Measurements from ENCODE around the gene SIRT7. TPM values are rescaled to one million over a fixed set of nuclear protein-coding genes. Genes with fewer than 3 reads are reported as not detected.

The SIRT7 gene
- total RNA-seq, 2 experiments from 2014 or later, result 49.1 to 69.3 TPM

- Histone ChIP-seq H3K79me2 (ENCODE audit: insufficient read depth, low read depth, low read length) (peaks cover 9% of the 10 kb centered on the region; the same call in 1 of the 2 replicates), H3K36me3 (ENCODE audit: insufficient read depth, low read length) (peaks cover 61% of the 10 kb centered on the region), H3K4me1 (ENCODE audit: insufficient read depth, low read length, poor library complexity, severe bottlenecking) (peaks cover 9% of the 10 kb centered on the region), H3K9me2 (ENCODE audit: insufficient read depth, low read length) (no peaks in the 10 kb centered on the region), H3K9me3 (ENCODE audit: low read length) (no peaks in the 10 kb centered on the region), H3K27ac (ENCODE audit: low read depth, low read length, poor library complexity, severe bottlenecking) (no peak overlapping the region), H4K20me1 (ENCODE audit: insufficient read depth, low read length) (no peaks in the 10 kb centered on the region), H2AFZ (ENCODE audit: low read length) (no peak overlapping the region), H3K4me3 (ENCODE audit: low read depth, low read length, poor library complexity, severe bottlenecking) (no peak overlapping the region), H3K4me2 (ENCODE audit: low read length) (no peak overlapping the region)
- TF ChIP-seq CTCF (conservative IDR thresholded peaks at IDR 0.05; ENCODE audit: low read length) (no peak), EZH2phosphoT487 (IDR thresholded peaks at IDR 0.05; ENCODE audit: borderline replicate concordance, low read depth, low read length) (no peak)
- DNase-seq (ENCODE audit: low spot score), result no peak
- ChIA-PET CTCF (ENCODE audit: unreplicated experiment) (no interaction called here), POLR2A (no interaction called here)
- no TSS peak for BruUV-seq (replicated peaks)
- intact Hi-C loops (cut with micrococcal nuclease; ENCODE audit: unreplicated experiment), result no loop called here
These were observed 19.1 kb downstream of the SIRT7 start for GRCh38 chr17:81898885-81899284.

- CTCF ChIA-PET (ENCODE audit: unreplicated experiment), result no interaction called here
These were observed 19.7 kb downstream of the SIRT7 start for GRCh38 chr17:81898029-81898866.

More at GRCh38 chr17:81898029-81898866, 19.7 kb downstream of the SIRT7 start:
- DNase-seq (ENCODE audit: low spot score), result no peak
- H3K9me2 ChIP-seq (ENCODE audit: insufficient read depth, low read length), result no peaks in the 10 kb centered on the region
- H3K4me3 ChIP-seq (ENCODE audit: low read depth, low read length, poor library complexity, severe bottlenecking), result no peak overlapping the region
- TF ChIP-seq CTCF (conservative IDR thresholded peaks at IDR 0.05; ENCODE audit: low read length), result no peak
- peaks cover 61% of the 10 kb centered on the region for H3K36me3 ChIP-seq (ENCODE audit: insufficient read depth, low read length)
- H3K27ac ChIP-seq (ENCODE audit: low read depth, low read length, poor library complexity, severe bottlenecking), result no peak overlapping the region
- H3K4me2 ChIP-seq (ENCODE audit: low read length), result no peak overlapping the region
- H3K79me2 ChIP-seq (ENCODE audit: insufficient read depth, low read depth, low read length), result peaks cover 15% of the 10 kb centered on the region; the same call in 1 of the 2 replicates
- no peaks in the 10 kb centered on the region for H3K9me3 ChIP-seq (ENCODE audit: low read length)
- POLR2A ChIA-PET, result interaction anchor here (0.7 kb wide), 1 partner anchor 18 kb away, joined by 5 read pairs; no protein-coding TSS in a partner anchor
- H2AFZ ChIP-seq (ENCODE audit: low read length), result no peak overlapping the region
- H3K4me1 ChIP-seq (ENCODE audit: insufficient read depth, low read length, poor library complexity, severe bottlenecking), result peaks cover 16% of the 10 kb centered on the region
- BruUV-seq (replicated peaks), result no TSS peak
- intact Hi-C loops (cut with micrococcal nuclease; ENCODE audit: unreplicated experiment), result no loop called here
- no peaks in the 10 kb centered on the region for H4K20me1 ChIP-seq (ENCODE audit: insufficient read depth, low read length)
